K562 (cell line): Measurements from ENCODE around the gene UPF2. TPM values are rescaled to one million over a fixed set of nuclear protein-coding genes. Genes with fewer than 3 reads are reported as not detected.

Experiments
- ATAC-seq: fragments of 200-7000 bp; cut with Tn5 transposase; 3 replicates; pipeline ENCODE4 v1.9.1; 2020; ENCODE audit warnings: moderate library complexity
- BruUV-seq: library from RNA; stranded (reverse); fragments of 400-500 nt; replicated peaks from 2 replicates; lab custom pipeline; 2021; lab: Mats Ljungman, UMichigan
- CTCF ChIA-PET: fragments of 300-600 bp; formaldehyde crosslinking; extraction: SDS; loops from one replicate; lab custom pipeline; 2021; ENCODE audit warnings: low intra/inter-chr PET ratio; lab: Yijun Ruan, JAX
- POLR2A ChIA-PET: fragments of 300-600, 350-650 bp; sonication (Branson Sonifier 250); formaldehyde crosslinking; extraction: SDS; loops from one replicate; lab custom pipeline; 2021; ENCODE audit warnings: antibody characterized with exemption, inconsistent platforms; lab: Yijun Ruan, JAX
- DNase-seq, 4 experiments: peaks; one replicate each; pipeline versions ENCODE4 v3.0.0 to v3.0.0-alpha.2; 2011 to 2018; ENCODE audit warnings: low spot score in 3 of 4, mixed read lengths in 3 of 4; ENCODE audit errors: extremely low read depth in 1 of 4
- FAIRE-seq: peaks from 2 replicates; lab custom pipeline; 2011; peaks lifted over from hg19 to GRCh38; lab: Jason Lieb, UNC
- H2AFZ ChIP-seq: 2 replicates; pipeline ENCODE4 v1.6.0; 2011; ENCODE audit warnings: low read depth, low read length, control low read depth, inconsistent platforms
- H3K27ac ChIP-seq: fragments of 200-600 bp; 3 replicates; pipeline ENCODE4 v1.8.0; 2011; ENCODE audit warnings: low read depth, mild to moderate bottlenecking, control low read depth, inconsistent platforms, low read length, moderate library complexity, mixed read lengths; ENCODE audit errors: extremely low read depth
- H3K27me3 ChIP-seq, 2 experiments: fragments of 300-600 bp in 1 of 2; 2 replicates in 1 of 2; 3 replicates in 1 of 2; pipeline versions ENCODE4 v1.6.0 to v1.8.0; 2011; ENCODE audit warnings: inconsistent platforms in 2 of 2, low read length in 2 of 2, mild to moderate bottlenecking in 1 of 2, mixed read lengths in 1 of 2, moderate library complexity in 1 of 2; ENCODE audit not compliant: control insufficient read depth in 2 of 2, insufficient read depth in 2 of 2
- H3K36me3 ChIP-seq: fragments of 300-600 bp; 3 replicates; pipeline ENCODE4 v1.8.0; 2011; ENCODE audit warnings: mild to moderate bottlenecking, low read length, inconsistent platforms; ENCODE audit not compliant: control insufficient read depth, insufficient read depth
- H3K4me1 ChIP-seq, 2 experiments: fragments of 200-600 bp in 1 of 2; replicated peaks in 1 of 2; 2 replicates in 1 of 2; 3 replicates in 1 of 2; pipeline versions ENCODE4 v1.5.1 to v1.8.0; 2011; ENCODE audit warnings: inconsistent platforms in 2 of 2, low read length in 2 of 2, mild to moderate bottlenecking in 1 of 2, mixed read lengths in 1 of 2, moderate library complexity in 1 of 2; ENCODE audit not compliant: control insufficient read depth in 2 of 2, insufficient read depth in 2 of 2
- H3K4me2 ChIP-seq: 2 replicates; pipeline ENCODE4 v1.6.1; 2011; ENCODE audit warnings: low read length, control low read depth, inconsistent platforms, mixed read lengths; ENCODE audit not compliant: insufficient read depth
- H3K4me3 ChIP-seq: fragments of 200-600 bp; sonication (generic), shearing (Covaris generic); 2 replicates; pipeline ENCODE4 v1.5.1; 2016; ENCODE audit warnings: control low read depth, inconsistent platforms
- H3K79me2 ChIP-seq: fragments of 200-600 bp; 3 replicates; pipeline ENCODE4 v1.8.0; 2011; ENCODE audit warnings: low read length, inconsistent platforms; ENCODE audit not compliant: control insufficient read depth, insufficient read depth
- H3K9ac ChIP-seq, 2 experiments: 2 replicates each; pipeline versions ENCODE4 v1.6.0 to v1.6.1; 2011; ENCODE audit warnings: low read depth in 2 of 2, low read length in 2 of 2, control low read depth in 1 of 2, inconsistent platforms in 1 of 2, mild to moderate bottlenecking in 1 of 2, mixed read lengths in 1 of 2; ENCODE audit not compliant: insufficient read depth in 1 of 2
- H3K9me1 ChIP-seq: one replicate; pipeline ENCODE4 v1.6.0; 2011; ENCODE audit warnings: inconsistent platforms, mild to moderate bottlenecking, low read length, moderate library complexity; ENCODE audit not compliant: control insufficient read depth, insufficient read depth
- H3K9me3 ChIP-seq: replicated peaks from 2 replicates; pipeline ENCODE4 v1.5.1; 2011; ENCODE audit warnings: low read depth, low read length, inconsistent platforms; ENCODE audit not compliant: control insufficient read depth, insufficient read depth
- H4K20me1 ChIP-seq: replicated peaks from 2 replicates; pipeline ENCODE4 v1.6.1; 2011; ENCODE audit warnings: low read length, inconsistent platforms, mixed read lengths; ENCODE audit not compliant: control insufficient read depth, insufficient read depth
- CXXC5 ChIP-seq: fragments of 250-450 bp; sonication (Bioruptor Pico); IDR thresholded peaks from 2 replicates; pipeline ENCODE4 v1.8.0; 2022; ENCODE audit warnings: inconsistent platforms, mild to moderate bottlenecking, moderate library complexity
- ELK3 ChIP-seq: fragments of 450-650 bp; formaldehyde crosslinking; IDR thresholded peaks from 2 replicates; pipeline ENCODE4 v1.4.0; 2020; ENCODE audit warnings: mild to moderate bottlenecking
- FOXA1 ChIP-seq: fragments of 450-650 bp; IDR thresholded peaks from 2 replicates; pipeline ENCODE4 v1.6.1; 2016; ENCODE audit warnings: mild to moderate bottlenecking, borderline replicate concordance
- HEY1 ChIP-seq: fragments of 250-450 bp; sonication (Bioruptor Pico); IDR thresholded peaks from 2 replicates; pipeline ENCODE4 v1.5.0; 2020; ENCODE audit warnings: mild to moderate bottlenecking, moderate library complexity, borderline replicate concordance
- MTF1 ChIP-seq: fragments of 250-450 bp; sonication (Bioruptor Pico); IDR thresholded peaks from 2 replicates; pipeline ENCODE4 v1.9.0; 2021; ENCODE audit warnings: moderate library complexity, mild to moderate bottlenecking, inconsistent platforms, borderline replicate concordance
- PHTF2 ChIP-seq: fragments of 250-450 bp; sonication (Bioruptor Pico); IDR thresholded peaks from 2 replicates; pipeline ENCODE4 v1.5.0; 2021; ENCODE audit warnings: mild to moderate bottlenecking
- POLR2A ChIP-seq: fragments of 450-650 bp; conservative IDR thresholded peaks from 2 replicates; pipeline ENCODE4 v1.6.1; 2016
- RBM39 ChIP-seq: fragments of 200-400 bp; formaldehyde crosslinking; optimal IDR thresholded peaks from 2 replicates; pipeline ENCODE3; 2018; ENCODE audit warnings: low read depth, low read length
- SIN3B ChIP-seq: fragments of 450-650 bp; IDR thresholded peaks from 2 replicates; pipeline ENCODE4 v1.6.1; 2017; ENCODE audit warnings: low read depth, mild to moderate bottlenecking, moderate library complexity
- SMC3 ChIP-seq: conservative IDR thresholded peaks from 2 replicates; pipeline ENCODE4 v1.6.1; 2011; ENCODE audit warnings: low read depth, low read length, improper control_type of control experiment; ENCODE audit not compliant: insufficient read depth
- ZBTB40 ChIP-seq, 2 experiments: fragments of 450-650 bp in 1 of 2; sonication (generic) in 1 of 2; formaldehyde crosslinking in 1 of 2; IDR thresholded peaks; 2 replicates each; pipeline versions ENCODE4 v1.7.1 to v1.9.0; 2016 to 2022; ENCODE audit warnings: inconsistent platforms in 1 of 2, mild to moderate bottlenecking in 1 of 2, missing genetic modification reagents in 1 of 2
- whole genome bisulfite sequencing: fragments of 100-300 bp; shearing (Covaris generic); methylation state at CpG from one replicate; pipeline ENCODE4 v1.1.6; 2016; ENCODE audit warnings: low coverage, mixed read lengths; ENCODE audit not compliant: insufficient coverage; ENCODE audit errors: missing lambda C conversion rate; 5-methylcytosine and 5-hydroxymethylcytosine counted together
- in situ Hi-C: fragments of 300-500 bp; cut with MboI; formaldehyde crosslinking; loops from 4 replicates; pipeline ENCODE4 v1.15.0; 2018; ENCODE audit warnings: inconsistent platforms, mixed read lengths
- intact Hi-C: fragments of 100-400 bp; cut with micrococcal nuclease; formaldehyde crosslinking; loops from 2 replicates; pipeline ENCODE4 v1.14.2; 2022
- polyA plus RNA-seq, 8 experiments: library from polyadenylated mRNA; depleted of rRNA in 4 of 8; stranded (reverse) in 5 of 8; unstranded in 3 of 8; fragments of >200 nt; fragmentation: Nextera tagmentation in 2 of 8; fragmentation: Illumina TruSeq in 1 of 8; extraction: Ambion mirVana in 2 of 8; extraction: Trizol in 1 of 8; gene quantifications; 2 replicates each; pipeline versions ENCODE4 v1.2.1 to v1.2.3, GENCODE V29; 2011 to 2014; ENCODE audit warnings: inconsistent platforms in 1 of 8, missing spikeins in 1 of 8
- total RNA-seq, 7 experiments: library from RNA; depleted of rRNA in 6 of 7; stranded (reverse); fragments of >200 nt in 6 of 7; fragmentation: Illumina TruSeq in 2 of 7; extraction: Trizol in 2 of 7; gene quantifications; 2 replicates each; pipeline versions ENCODE4 v1.2.1 to v1.2.3, GENCODE V29; 2011 to 2021; ENCODE audit warnings: low replicate concordance in 1 of 7
- TF ChIP-seq, protein P1 (sequence below): fragments of 250-450 bp; sonication (Bioruptor Pico); IDR thresholded peaks from 2 replicates; pipeline ENCODE4 v1.8.0; 2021; ENCODE audit warnings: borderline replicate concordance, mild to moderate bottlenecking, moderate library complexity; ENCODE audit not compliant: poor library complexity, severe bottlenecking

Gene UPF2
- total and polyA plus RNA-seq, 9 of the 15 experiments (the other 6 are each of a cell fraction or from before 2014, with no cell fraction given): 13.9 to 37.7 (median 23.7) TPM

DNA sequence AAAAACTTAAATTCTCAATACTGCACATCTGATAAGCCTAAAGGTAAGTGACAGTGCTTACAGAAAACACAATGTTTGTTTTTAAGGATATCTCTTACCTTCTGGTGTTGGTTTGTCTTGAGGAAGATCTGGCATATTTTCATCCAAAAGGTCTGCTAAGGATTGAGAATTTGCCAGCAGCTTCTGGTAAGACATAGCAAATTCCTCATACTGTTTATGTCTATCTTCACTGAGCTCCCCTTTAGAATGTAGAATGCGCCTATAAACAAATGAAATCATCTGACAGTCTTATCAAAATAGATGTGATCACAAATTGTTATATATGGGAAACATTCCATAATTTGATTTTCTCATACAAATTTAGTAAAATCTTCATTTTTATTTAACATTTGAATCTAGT lies 28.7 kb downstream of the UPF2 start:
- Histone ChIP-seq H3K36me3 (peaks cover 36% of the 10 kb centered on the region; the same call in 1 of the 3 replicates), H3K79me2 (peaks cover 24% of the 10 kb centered on the region), H3K27ac (no peak overlapping the region), H3K27me3 (no peaks in the 10 kb centered on the region), H2AFZ (no peak overlapping the region), H3K9ac (no peak overlapping the region), H4K20me1 (no peaks in the 10 kb centered on the region), H3K9me1 (no peaks in the 10 kb centered on the region), H3K9me3 (peaks cover 2% of the 10 kb centered on the region; the same call in 1 of the 2 replicates), H3K4me2 (no peak overlapping the region), H3K4me3 (no peak overlapping the region), H3K4me1 (no peaks in the 10 kb centered on the region)
- ChIA-PET POLR2A (no interaction called here), CTCF (no interaction called here)
- no TSS peak for BruUV-seq
- DNase-seq (no peak), ATAC-seq (no peak), FAIRE-seq (peak; percentile 54)
- WGBS: 100% methylated on average over 1 of the region's 1 CpG
- in situ Hi-C loops: no loop called here
- intact Hi-C loops: no loop called here
- no peak for TF ChIP-seq HEY1
- TF ChIP-seq, protein P1, sequence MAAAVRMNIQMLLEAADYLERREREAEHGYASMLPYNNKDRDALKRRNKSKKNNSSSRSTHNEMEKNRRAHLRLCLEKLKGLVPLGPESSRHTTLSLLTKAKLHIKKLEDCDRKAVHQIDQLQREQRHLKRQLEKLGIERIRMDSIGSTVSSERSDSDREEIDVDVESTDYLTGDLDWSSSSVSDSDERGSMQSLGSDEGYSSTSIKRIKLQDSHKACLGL (CRISPR knock-in tag): no peak
- TF ChIP-seq FOXA1: no peak
- no peak for TF ChIP-seq ELK3
- no peak for TF ChIP-seq RBM39
- TF ChIP-seq SMC3: no peak
- TF ChIP-seq MTF1 (CRISPR knock-in tag): no peak
- no peak for TF ChIP-seq PHTF2 (CRISPR knock-in tag)
- no peak for TF ChIP-seq POLR2A
- TF ChIP-seq SIN3B: no peak
- TF ChIP-seq CXXC5 (CRISPR knock-in tag): no peak
- no peak for TF ChIP-seq ZBTB40 (IDR thresholded peaks at IDR 0.05)
- TF ChIP-seq ZBTB40 (CRISPR knock-in tag; IDR thresholded peaks at IDR 0.05): no peak
